Measurements from ENCODE around the gene RAPGEFL1. TPM values are rescaled to one million over a fixed set of nuclear protein-coding genes. Genes with fewer than 3 reads are reported as not detected.

Gene RAPGEFL1
- total and polyA plus RNA-seq, 4 donors: 4.6 to 9.4 (median 8.8) TPM

- H3K27ac ChIP-seq (ENCODE audit: low read depth in 1 of 2, low read length in 1 of 2): no peak overlapping the region
- H3K9me3 ChIP-seq (ENCODE audit: control insufficient read depth in 4 of 4, insufficient read depth in 3 of 4, low read length in 3 of 4): no peaks in the 10 kb centered on the region
- DNase-seq: no peak
- peaks cover 0 to 10% (median 0%) of the 10 kb centered on the region in 5 donors for H3K4me1 ChIP-seq (ENCODE audit: control insufficient read depth in 5 of 5, insufficient read depth in 5 of 5, low read length in 5 of 5)
- no peak for TF ChIP-seq CTCF (IDR thresholded peaks at IDR 0.05; ENCODE audit: control extremely low read depth, extremely low read depth)
- H3K4me3 ChIP-seq: no peak overlapping the region
- ATAC-seq (ENCODE audit: insufficient read depth, low FRiP score): no peak
- H3K36me3 ChIP-seq (ENCODE audit: control insufficient read depth in 4 of 4, insufficient read depth in 4 of 4, low read length in 4 of 4): peaks cover 15 to 39% (median 21%) of the 10 kb centered on the region in 4 donors
- H3K27me3 ChIP-seq (ENCODE audit: control insufficient read depth in 3 of 3, insufficient read depth in 3 of 3, low read length in 2 of 3): no peaks in the 10 kb centered on the region
- WGBS, 2 donors: 94 to 99% methylated on average over 3 of the region's 3 CpGs
- H3K9ac ChIP-seq (ENCODE audit: insufficient read depth in 1 of 2, low read length in 2 of 2): no peak overlapping the region
Measured at GRCh38 chr17:40145476-40145875, 31.8 kb upstream of the RAPGEFL1 start.

- no peaks in the 10 kb centered on the region for H3K9me3 ChIP-seq (ENCODE audit: control insufficient read depth in 4 of 4, insufficient read depth in 3 of 4, low read length in 3 of 4)
- H3K27ac ChIP-seq (ENCODE audit: low read depth in 1 of 2, low read length in 1 of 2): no peak overlapping the region
- no peak overlapping the region for H3K9ac ChIP-seq (ENCODE audit: insufficient read depth in 1 of 2, low read length in 2 of 2)
- no peak for TF ChIP-seq CTCF (IDR thresholded peaks at IDR 0.05; ENCODE audit: control extremely low read depth, extremely low read depth)
- H3K27me3 ChIP-seq (ENCODE audit: control insufficient read depth in 3 of 3, insufficient read depth in 3 of 3, low read length in 2 of 3): no peaks in the 10 kb centered on the region
- no peak overlapping the region for H3K4me3 ChIP-seq
- DNase-seq (no peak), ATAC-seq (ENCODE audit: insufficient read depth, low FRiP score) (no peak)
- peaks cover 0 to under 1% (median 0%) of the 10 kb centered on the region in 5 donors for H3K4me1 ChIP-seq (ENCODE audit: control insufficient read depth in 5 of 5, insufficient read depth in 5 of 5, low read length in 5 of 5)
- H3K36me3 ChIP-seq (ENCODE audit: control insufficient read depth in 4 of 4, insufficient read depth in 4 of 4, low read length in 4 of 4): peaks cover 19 to 35% (median 27%) of the 10 kb centered on the region in 4 donors
- 87 to 93% methylated on average over 3 of the region's 3 CpGs for WGBS, 2 donors
Measured at GRCh38 chr17:40148527-40148926, 28.7 kb upstream of the RAPGEFL1 start.

GRCh38 chr17:40150276-40150675 lies 27.0 kb upstream of the RAPGEFL1 start:
- H3K4me3 ChIP-seq: no peak overlapping the region
- H3K9ac ChIP-seq (ENCODE audit: insufficient read depth in 1 of 2, low read length in 2 of 2): no peak overlapping the region
- peaks cover 22 to 39% (median 27%) of the 10 kb centered on the region in 4 donors for H3K36me3 ChIP-seq (ENCODE audit: control insufficient read depth in 4 of 4, insufficient read depth in 4 of 4, low read length in 4 of 4)
- H3K27me3 ChIP-seq (ENCODE audit: control insufficient read depth in 3 of 3, insufficient read depth in 3 of 3, low read length in 2 of 3): no peaks in the 10 kb centered on the region
- peaks cover 0 to 1% (median 0%) of the 10 kb centered on the region in 5 donors for H3K4me1 ChIP-seq (ENCODE audit: control insufficient read depth in 5 of 5, insufficient read depth in 5 of 5, low read length in 5 of 5)
- DNase-seq: no peak
- no peaks in the 10 kb centered on the region for H3K9me3 ChIP-seq (ENCODE audit: control insufficient read depth in 4 of 4, insufficient read depth in 3 of 4, low read length in 3 of 4)
- ATAC-seq (ENCODE audit: insufficient read depth, low FRiP score): no peak
- TF ChIP-seq CTCF (IDR thresholded peaks at IDR 0.05; ENCODE audit: control extremely low read depth, extremely low read depth): no peak
- WGBS, 2 donors: 74 to 85% methylated on average over 4 of the region's 4 CpGs
- no peak overlapping the region for H3K27ac ChIP-seq (ENCODE audit: low read depth in 1 of 2, low read length in 1 of 2)

- 59 to 70% methylated on average over 7 of the region's 7 CpGs for WGBS, 2 donors
- no peaks in the 10 kb centered on the region for H3K27me3 ChIP-seq (ENCODE audit: control insufficient read depth in 3 of 3, insufficient read depth in 3 of 3, low read length in 2 of 3)
- H3K9me3 ChIP-seq (ENCODE audit: control insufficient read depth in 4 of 4, insufficient read depth in 3 of 4, low read length in 3 of 4): no peaks in the 10 kb centered on the region
- H3K4me1 ChIP-seq (ENCODE audit: control insufficient read depth in 5 of 5, insufficient read depth in 5 of 5, low read length in 5 of 5): peaks cover 0 to 1% (median 0%) of the 10 kb centered on the region in 5 donors
- DNase-seq (no peak), ATAC-seq (ENCODE audit: insufficient read depth, low FRiP score) (no peak)
- peaks cover 22 to 48% (median 30%) of the 10 kb centered on the region in 4 donors for H3K36me3 ChIP-seq (ENCODE audit: control insufficient read depth in 4 of 4, insufficient read depth in 4 of 4, low read length in 4 of 4)
- H3K27ac ChIP-seq (ENCODE audit: low read depth in 1 of 2, low read length in 1 of 2): no peak overlapping the region
- no peak for TF ChIP-seq CTCF (IDR thresholded peaks at IDR 0.05; ENCODE audit: control extremely low read depth, extremely low read depth)
- no peak overlapping the region for H3K4me3 ChIP-seq
- H3K9ac ChIP-seq (ENCODE audit: insufficient read depth in 1 of 2, low read length in 2 of 2): no peak overlapping the region
Measured at GRCh38 chr17:40151414-40151963, 25.8 kb upstream of the RAPGEFL1 start.

All from lung (tissue), 12 donors.